GM19193 (cell line): ENCODE measurements around the gene KIAA1549.

Experiments used
- POLR2A ChIP-seq: IDR thresholded peaks from 4 replicates; pipeline ENCODE4 v1.6.1; 2011; ENCODE audit not compliant: insufficient read depth, insufficient read length; ENCODE audit errors: extremely low read depth

Gene KIAA1549

DNA sequence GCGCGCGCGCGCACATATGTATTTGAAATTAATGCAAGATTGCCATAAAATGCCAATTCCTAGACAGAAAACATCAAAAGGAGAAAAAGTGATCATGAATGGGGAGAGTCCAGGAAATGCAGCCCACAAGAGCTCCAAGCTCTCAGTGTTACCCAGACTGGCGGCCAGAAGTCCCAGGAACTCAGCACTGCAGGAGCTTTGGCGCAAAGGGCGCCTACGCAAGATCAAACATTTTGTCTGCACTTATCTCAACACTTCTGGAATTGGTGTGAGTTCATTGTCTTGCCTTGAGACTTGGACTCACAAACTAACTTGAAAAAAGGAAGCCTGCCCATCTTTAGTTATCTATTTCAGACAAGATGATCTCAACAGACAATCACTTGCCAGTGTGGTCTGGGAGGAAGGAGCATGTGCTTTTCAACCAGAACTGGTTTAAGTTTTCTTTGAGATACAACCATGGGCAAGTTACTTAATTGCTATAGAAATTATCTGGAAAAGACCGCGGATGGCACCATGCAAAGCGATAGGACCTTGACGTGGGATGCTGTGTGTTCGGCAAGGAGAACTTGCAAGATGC lies 77.2 kb downstream of the KIAA1549 start:
- TF ChIP-seq POLR2A: no peak

GRCh38 chr7:138903186-138903820 lies 77.9 kb downstream of the KIAA1549 start:
- no peak for TF ChIP-seq POLR2A

DNA sequence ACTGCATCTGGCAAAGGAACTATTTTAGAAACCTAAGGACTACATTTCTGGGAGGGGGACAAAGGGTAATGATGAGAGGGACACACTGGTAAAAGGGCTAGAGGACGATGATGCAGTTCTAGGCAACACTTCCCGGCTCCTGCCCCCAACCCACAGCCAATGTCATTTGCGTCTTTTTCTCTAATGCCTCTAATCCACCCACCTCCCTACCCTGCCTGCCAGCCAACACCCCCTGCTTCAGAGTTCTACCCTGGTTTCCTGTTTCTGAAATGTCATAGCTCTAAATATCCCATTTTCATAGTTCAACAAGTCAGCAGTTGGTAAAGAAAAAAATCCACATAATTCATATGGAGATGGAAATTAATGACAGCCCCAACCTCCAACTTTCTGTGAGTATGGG lies 79.0 kb downstream of the KIAA1549 start:
- TF ChIP-seq POLR2A: no peak

- TF ChIP-seq POLR2A: no peak
These were observed 81.0 kb downstream of the KIAA1549 start for GRCh38 chr7:138900035-138900828.

DNA sequence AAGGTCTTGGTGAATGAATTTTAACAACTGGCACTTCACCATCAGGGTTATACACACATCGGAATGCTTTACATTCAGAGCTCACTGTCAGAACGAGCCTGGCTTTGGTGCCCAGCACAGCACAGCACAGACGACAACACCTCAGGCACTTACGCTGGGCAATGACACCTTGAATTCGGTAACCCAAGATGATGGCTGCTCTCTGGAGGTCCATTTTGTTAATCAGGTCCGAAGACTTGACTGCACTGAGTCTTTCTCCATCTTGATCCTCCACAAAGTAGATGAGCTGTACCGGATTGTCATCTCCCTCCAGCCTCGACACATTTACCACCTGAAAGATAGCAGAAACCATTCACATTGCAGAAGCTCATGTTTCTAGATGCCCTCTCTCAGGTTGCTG lies 82.4 kb downstream of the KIAA1549 start:
- TF ChIP-seq POLR2A: no peak

DNA sequence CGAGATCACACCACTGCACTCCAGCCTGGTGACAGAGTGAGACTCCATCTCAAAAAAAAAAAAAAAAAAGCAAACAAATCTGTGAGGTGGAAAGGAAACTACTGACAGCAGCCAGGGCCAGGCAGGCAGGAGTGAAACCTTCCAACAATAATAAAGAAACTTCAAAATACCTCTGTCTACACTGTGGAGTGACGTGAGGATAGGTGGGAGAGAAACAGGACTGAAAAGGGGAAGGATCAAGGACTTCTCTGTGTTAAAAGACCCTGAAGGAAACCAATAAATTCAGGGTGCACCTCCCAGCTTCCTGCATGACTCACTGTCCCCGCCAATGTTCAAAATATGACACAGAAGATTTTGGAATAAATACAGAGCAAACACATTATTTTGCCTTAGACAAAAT lies 82.9 kb downstream of the KIAA1549 start:
- no peak for TF ChIP-seq POLR2A

- TF ChIP-seq POLR2A: no peak
These were observed 85.5 kb downstream of the KIAA1549 start for GRCh38 chr7:138895679-138896078.

DNA sequence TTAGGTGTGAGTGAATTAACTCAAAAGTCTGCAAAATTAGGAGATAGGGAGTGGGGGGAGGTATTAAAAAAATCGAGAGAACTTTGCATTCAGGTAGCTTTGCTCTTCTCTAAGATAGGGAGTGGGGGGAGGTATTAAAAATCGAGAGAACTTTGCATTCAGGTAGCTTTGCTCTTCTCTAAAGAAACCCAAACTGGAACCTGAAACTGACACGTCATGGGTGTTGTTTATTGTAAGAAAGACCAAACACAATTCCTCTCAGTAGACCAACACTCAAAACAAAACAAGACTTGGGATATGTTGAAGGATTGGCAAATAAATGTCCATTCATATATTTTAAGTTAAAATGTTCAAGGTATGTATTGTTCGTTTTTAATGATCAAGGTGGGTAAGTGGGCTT lies 87.9 kb downstream of the KIAA1549 start:
- TF ChIP-seq POLR2A: no peak

- no peak for TF ChIP-seq POLR2A
These were observed 88.4 kb downstream of the KIAA1549 start for GRCh38 chr7:138892812-138893211.

DNA sequence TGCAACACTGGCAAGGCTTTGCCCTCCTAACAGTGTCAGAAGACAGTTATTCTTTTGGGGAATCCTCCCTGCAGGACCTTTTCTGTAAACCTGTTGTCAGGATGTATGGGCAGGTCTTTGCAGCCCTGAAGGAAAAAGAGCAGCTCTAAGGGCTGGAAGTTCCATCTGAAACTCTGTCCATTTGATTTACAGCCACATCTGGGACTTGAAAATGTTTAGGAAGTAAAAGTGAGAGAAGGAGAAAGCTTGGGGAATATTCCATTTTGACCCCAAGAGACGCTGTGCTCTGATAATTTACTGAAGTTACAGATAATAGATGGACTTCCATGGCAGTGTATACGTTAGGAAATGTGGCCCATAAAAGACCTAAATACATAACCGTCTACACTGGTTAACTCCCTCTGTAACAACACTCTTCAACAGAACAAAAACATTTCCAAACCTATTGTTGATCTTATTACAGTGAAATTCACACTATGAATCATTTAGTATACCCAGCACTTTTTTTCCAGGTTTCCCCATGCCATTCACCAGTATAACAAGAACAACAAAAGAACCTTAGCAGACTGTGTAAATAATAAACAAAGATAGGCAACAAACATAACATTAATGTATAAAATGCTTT lies 89.1 kb downstream of the KIAA1549 start:
- TF ChIP-seq POLR2A: no peak

DNA sequence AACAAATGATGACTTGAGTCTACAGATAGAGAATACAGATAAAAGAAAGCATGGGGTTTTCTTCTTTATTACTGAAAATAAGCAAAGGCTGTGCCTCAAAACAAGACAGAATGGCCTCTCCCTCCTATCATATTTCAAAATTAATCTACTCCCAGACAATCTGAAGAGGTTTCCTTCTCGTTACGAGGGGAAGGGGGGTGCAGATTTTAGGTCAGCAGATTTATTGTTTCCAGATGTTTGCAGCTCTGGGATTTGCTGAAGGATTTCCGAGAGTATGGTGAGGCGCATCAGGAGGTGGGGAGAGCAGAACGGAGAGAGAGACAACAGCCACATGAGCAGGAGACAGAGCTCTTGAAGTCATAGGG lies 89.8 kb downstream of the KIAA1549 start:
- TF ChIP-seq POLR2A: no peak

DNA sequence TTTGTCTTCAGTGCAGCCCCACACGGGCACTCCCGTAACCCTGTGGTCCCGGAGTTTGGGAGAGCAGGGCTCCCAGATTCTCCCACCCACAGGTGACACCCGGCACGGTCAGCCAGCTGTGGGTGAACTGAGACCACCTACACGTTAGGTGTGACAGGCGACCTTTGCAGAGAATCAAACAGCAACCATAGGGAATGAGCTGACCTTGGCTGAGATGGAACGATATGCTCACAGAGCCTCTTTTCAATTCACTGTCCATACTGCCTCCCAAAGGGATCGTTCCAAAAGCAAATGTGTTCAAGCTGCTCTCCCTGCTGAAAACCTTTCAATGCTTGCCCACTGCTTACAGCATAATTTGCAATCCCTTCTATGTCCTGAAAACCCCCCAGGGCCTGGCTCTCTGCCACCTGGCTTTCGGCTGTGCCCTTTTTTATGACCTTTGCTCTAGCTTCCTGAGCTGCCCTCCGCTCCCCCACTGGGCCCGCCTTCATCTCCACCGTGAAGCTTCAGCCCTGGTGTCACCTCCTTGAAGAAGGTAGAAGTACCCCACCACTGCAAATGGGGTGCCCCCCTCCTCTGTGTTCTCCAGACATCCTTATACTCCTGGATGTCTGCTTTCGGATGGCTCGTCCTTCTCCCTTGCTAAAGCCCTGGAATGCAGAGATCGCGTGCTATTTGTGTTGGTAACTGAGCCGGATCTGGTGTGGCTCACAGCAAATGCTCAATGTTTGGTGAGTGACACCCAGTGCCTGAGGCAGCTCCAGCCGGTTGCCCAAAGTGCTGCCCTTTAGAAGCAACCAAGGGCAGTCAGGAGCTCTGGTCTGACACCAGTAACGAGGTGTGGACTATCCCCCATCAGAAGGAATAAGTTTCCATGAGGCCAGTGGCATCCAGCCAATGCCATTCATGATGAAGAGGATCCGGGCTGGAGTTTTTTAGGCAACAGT lies 90.4 kb downstream of the KIAA1549 start:
- TF ChIP-seq POLR2A: no peak

DNA sequence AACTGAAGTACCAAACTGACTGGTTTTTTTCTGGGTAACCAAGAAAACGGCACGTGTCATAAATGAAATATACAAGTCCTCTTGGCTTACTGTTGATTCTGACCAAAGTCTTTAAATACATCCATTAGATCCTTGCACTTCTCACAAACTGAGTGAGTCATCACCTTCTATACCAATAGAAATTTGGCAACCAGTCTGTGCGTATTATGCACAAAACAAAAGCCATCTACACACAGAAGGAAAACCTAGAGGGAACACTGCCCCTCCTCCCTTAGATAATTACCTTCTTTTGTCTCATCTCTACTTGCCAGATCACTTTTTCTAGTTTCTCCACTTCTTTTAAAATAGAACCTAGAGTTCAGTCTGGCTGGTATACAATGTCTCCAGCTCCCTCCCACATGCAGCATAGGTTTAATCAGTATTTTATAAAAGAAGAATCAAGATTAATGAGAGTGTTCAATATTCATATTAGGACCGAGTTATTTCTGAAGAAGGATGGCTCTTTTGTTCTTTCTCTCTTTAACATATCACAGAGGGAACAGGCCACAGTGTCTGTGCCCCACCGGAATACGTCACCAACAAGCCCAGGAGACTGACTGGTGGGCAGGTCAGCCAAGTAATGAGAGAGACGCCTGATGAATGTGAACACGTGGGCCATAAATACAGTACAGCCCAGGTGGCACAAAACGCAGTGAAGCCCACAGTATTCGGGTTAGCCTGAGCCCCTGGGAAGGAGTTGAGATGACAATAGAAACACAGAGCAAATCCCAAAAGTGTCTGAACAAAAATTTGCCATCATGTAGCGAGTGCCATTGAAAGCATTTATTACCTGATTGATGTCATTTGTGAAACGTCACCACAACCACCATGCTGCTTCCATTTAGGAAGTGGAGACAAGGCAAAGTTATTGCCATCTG lies 91.3 kb downstream of the KIAA1549 start:
- no peak for TF ChIP-seq POLR2A

- no peak for TF ChIP-seq POLR2A
These were observed 93.1 kb downstream of the KIAA1549 start for GRCh38 chr7:138887872-138888656.
